K562 (cell line): Measurements from ENCODE around the gene DMAC1. TPM values are rescaled to one million over a fixed set of nuclear protein-coding genes. Genes with fewer than 3 reads are reported as not detected.

Experiments
- ATAC-seq: fragments of 200-7000 bp; cut with Tn5 transposase; 3 replicates; pipeline ENCODE4 v1.9.1; 2020; ENCODE audit warnings: moderate library complexity
- BruUV-seq: library from RNA; stranded (reverse); fragments of 400-500 nt; replicated peaks from 2 replicates; lab custom pipeline; 2021; lab: Mats Ljungman, UMichigan
- CTCF ChIA-PET: fragments of 300-600 bp; formaldehyde crosslinking; extraction: SDS; loops from one replicate; lab custom pipeline; 2021; ENCODE audit warnings: low intra/inter-chr PET ratio; lab: Yijun Ruan, JAX
- POLR2A ChIA-PET: fragments of 300-600, 350-650 bp; sonication (Branson Sonifier 250); formaldehyde crosslinking; extraction: SDS; loops from one replicate; lab custom pipeline; 2021; ENCODE audit warnings: antibody characterized with exemption, inconsistent platforms; lab: Yijun Ruan, JAX
- DNase-seq, 4 experiments: peaks; one replicate each; pipeline versions ENCODE4 v3.0.0 to v3.0.0-alpha.2; 2011 to 2018; ENCODE audit warnings: low spot score in 3 of 4, mixed read lengths in 3 of 4; ENCODE audit errors: extremely low read depth in 1 of 4
- FAIRE-seq: peaks from 2 replicates; lab custom pipeline; 2011; peaks lifted over from hg19 to GRCh38; lab: Jason Lieb, UNC
- H2AFZ ChIP-seq: 2 replicates; pipeline ENCODE4 v1.6.0; 2011; ENCODE audit warnings: low read depth, low read length, control low read depth, inconsistent platforms
- H3K27ac ChIP-seq: fragments of 200-600 bp; 3 replicates; pipeline ENCODE4 v1.8.0; 2011; ENCODE audit warnings: low read depth, mild to moderate bottlenecking, control low read depth, inconsistent platforms, low read length, moderate library complexity, mixed read lengths; ENCODE audit errors: extremely low read depth
- H3K27me3 ChIP-seq, 2 experiments: fragments of 300-600 bp in 1 of 2; 2 replicates in 1 of 2; 3 replicates in 1 of 2; pipeline versions ENCODE4 v1.6.0 to v1.8.0; 2011; ENCODE audit warnings: inconsistent platforms in 2 of 2, low read length in 2 of 2, mild to moderate bottlenecking in 1 of 2, mixed read lengths in 1 of 2, moderate library complexity in 1 of 2; ENCODE audit not compliant: control insufficient read depth in 2 of 2, insufficient read depth in 2 of 2
- H3K36me3 ChIP-seq: fragments of 300-600 bp; 3 replicates; pipeline ENCODE4 v1.8.0; 2011; ENCODE audit warnings: mild to moderate bottlenecking, low read length, inconsistent platforms; ENCODE audit not compliant: control insufficient read depth, insufficient read depth
- H3K4me1 ChIP-seq, 2 experiments: fragments of 200-600 bp in 1 of 2; replicated peaks in 1 of 2; 2 replicates in 1 of 2; 3 replicates in 1 of 2; pipeline versions ENCODE4 v1.5.1 to v1.8.0; 2011; ENCODE audit warnings: inconsistent platforms in 2 of 2, low read length in 2 of 2, mild to moderate bottlenecking in 1 of 2, mixed read lengths in 1 of 2, moderate library complexity in 1 of 2; ENCODE audit not compliant: control insufficient read depth in 2 of 2, insufficient read depth in 2 of 2
- H3K4me2 ChIP-seq: 2 replicates; pipeline ENCODE4 v1.6.1; 2011; ENCODE audit warnings: low read length, control low read depth, inconsistent platforms, mixed read lengths; ENCODE audit not compliant: insufficient read depth
- H3K4me3 ChIP-seq: fragments of 200-600 bp; sonication (generic), shearing (Covaris generic); 2 replicates; pipeline ENCODE4 v1.5.1; 2016; ENCODE audit warnings: control low read depth, inconsistent platforms
- H3K79me2 ChIP-seq: fragments of 200-600 bp; 3 replicates; pipeline ENCODE4 v1.8.0; 2011; ENCODE audit warnings: low read length, inconsistent platforms; ENCODE audit not compliant: control insufficient read depth, insufficient read depth
- H3K9ac ChIP-seq, 2 experiments: 2 replicates each; pipeline versions ENCODE4 v1.6.0 to v1.6.1; 2011; ENCODE audit warnings: low read depth in 2 of 2, low read length in 2 of 2, control low read depth in 1 of 2, inconsistent platforms in 1 of 2, mild to moderate bottlenecking in 1 of 2, mixed read lengths in 1 of 2; ENCODE audit not compliant: insufficient read depth in 1 of 2
- H3K9me1 ChIP-seq: one replicate; pipeline ENCODE4 v1.6.0; 2011; ENCODE audit warnings: inconsistent platforms, mild to moderate bottlenecking, low read length, moderate library complexity; ENCODE audit not compliant: control insufficient read depth, insufficient read depth
- H3K9me3 ChIP-seq: replicated peaks from 2 replicates; pipeline ENCODE4 v1.5.1; 2011; ENCODE audit warnings: low read depth, low read length, inconsistent platforms; ENCODE audit not compliant: control insufficient read depth, insufficient read depth
- H4K20me1 ChIP-seq: replicated peaks from 2 replicates; pipeline ENCODE4 v1.6.1; 2011; ENCODE audit warnings: low read length, inconsistent platforms, mixed read lengths; ENCODE audit not compliant: control insufficient read depth, insufficient read depth
- CHD2 ChIP-seq: IDR thresholded peaks from 2 replicates; pipeline ENCODE4 v1.6.1; 2011; ENCODE audit warnings: low read depth, low read length
- E2F4 ChIP-seq: sonication (generic); formaldehyde crosslinking; IDR thresholded peaks from 2 replicates; pipeline ENCODE4 v1.8.0; 2022; ENCODE audit warnings: mild to moderate bottlenecking, low read depth, missing genetic modification reagents
- HOXB6 ChIP-seq: fragments of 250-450 bp; sonication (Bioruptor Pico); IDR thresholded peaks from 2 replicates; pipeline ENCODE4 v1.5.1; 2022; ENCODE audit warnings: mild to moderate bottlenecking, borderline replicate concordance
- MED1 ChIP-seq: sonication (generic); formaldehyde crosslinking; IDR thresholded peaks from 2 replicates; pipeline ENCODE4 v1.8.1; 2023; ENCODE audit warnings: missing genetic modification reagents, borderline replicate concordance
- NFE2L1 ChIP-seq: fragments of 450-650 bp; IDR thresholded peaks from 2 replicates; pipeline ENCODE4 v1.6.1; 2016; ENCODE audit warnings: missing genetic modification characterization, low read depth, mild to moderate bottlenecking, missing compliant biosample characterization, moderate library complexity, borderline replicate concordance
- NR0B1 ChIP-seq: fragments of 450-650 bp; IDR thresholded peaks from one replicate; pipeline ENCODE4 v1.6.1; 2018; ENCODE audit warnings: mild to moderate bottlenecking, moderate library complexity; ENCODE audit not compliant: partially characterized antibody
- SMAD3 ChIP-seq: fragments of 450-650 bp; formaldehyde crosslinking; conservative IDR thresholded peaks from 2 replicates; pipeline ENCODE4 v1.4.0; 2020; ENCODE audit warnings: mild to moderate bottlenecking
- YY1 ChIP-seq, 3 experiments: IDR thresholded peaks; 2 replicates each; pipeline ENCODE4 v1.6.1; 2011; ENCODE audit warnings: low read length in 2 of 3, mild to moderate bottlenecking in 2 of 3, moderate library complexity in 2 of 3, borderline replicate concordance in 1 of 3, control low read depth in 1 of 3, low read depth in 1 of 3; ENCODE audit not compliant: insufficient read depth in 3 of 3, insufficient replicate concordance in 2 of 3, control insufficient read depth in 1 of 3, insufficient read length in 1 of 3; ENCODE audit errors: extremely low read depth in 1 of 3
- ZBTB8A ChIP-seq: fragments of 450-650 bp; IDR thresholded peaks from 2 replicates; pipeline ENCODE4 v1.6.1; 2018; ENCODE audit warnings: mild to moderate bottlenecking, moderate library complexity; ENCODE audit not compliant: partially characterized antibody
- ZFX ChIP-seq: sonication (generic); formaldehyde crosslinking; IDR thresholded peaks from 2 replicates; pipeline ENCODE4 v1.8.0; 2022; ENCODE audit warnings: mild to moderate bottlenecking, missing genetic modification reagents, moderate library complexity
- ZNF212 ChIP-seq: fragments of 450-650 bp; formaldehyde crosslinking; IDR thresholded peaks from 2 replicates; pipeline ENCODE4 v1.4.0; 2020; ENCODE audit warnings: mild to moderate bottlenecking
- ZNF384 ChIP-seq: IDR thresholded peaks from 2 replicates; pipeline ENCODE4 v1.6.1; 2012; ENCODE audit warnings: low read depth, low read length, improper control_type of control experiment
- WGBS: fragments of 100-300 bp; shearing (Covaris generic); methylation state at CpG from one replicate; pipeline ENCODE4 v1.1.6; 2016; ENCODE audit warnings: low coverage, mixed read lengths; ENCODE audit not compliant: insufficient coverage; ENCODE audit errors: missing lambda C conversion rate; 5-methylcytosine and 5-hydroxymethylcytosine counted together
- in situ Hi-C: fragments of 300-500 bp; cut with MboI; formaldehyde crosslinking; loops from 4 replicates; pipeline ENCODE4 v1.15.0; 2018; ENCODE audit warnings: inconsistent platforms, mixed read lengths
- intact Hi-C: fragments of 100-400 bp; cut with micrococcal nuclease; formaldehyde crosslinking; loops from 2 replicates; pipeline ENCODE4 v1.14.2; 2022
- polyA plus RNA-seq, 8 experiments: library from polyadenylated mRNA; depleted of rRNA in 4 of 8; stranded (reverse) in 5 of 8; unstranded in 3 of 8; fragments of >200 nt; fragmentation: Nextera tagmentation in 2 of 8; fragmentation: Illumina TruSeq in 1 of 8; extraction: Ambion mirVana in 2 of 8; extraction: Trizol in 1 of 8; gene quantifications; 2 replicates each; pipeline versions ENCODE4 v1.2.1 to v1.2.3, GENCODE V29; 2011 to 2014; ENCODE audit warnings: inconsistent platforms in 1 of 8, missing spikeins in 1 of 8
- total RNA-seq, 7 experiments: library from RNA; depleted of rRNA in 6 of 7; stranded (reverse); fragments of >200 nt in 6 of 7; fragmentation: Illumina TruSeq in 2 of 7; extraction: Trizol in 2 of 7; gene quantifications; 2 replicates each; pipeline versions ENCODE4 v1.2.1 to v1.2.3, GENCODE V29; 2011 to 2021; ENCODE audit warnings: low replicate concordance in 1 of 7
- TF ChIP-seq, protein P1 (sequence below), 2 experiments: fragments of 200-800 bp in 1 of 2; sonication (Bioruptor generic) in 1 of 2; sonication (generic) in 1 of 2; formaldehyde crosslinking in 1 of 2; IDR thresholded peaks in 1 of 2; conservative IDR thresholded peaks in 1 of 2; 2 replicates each; pipeline versions ENCODE4 v1.5.0 to v1.6.1; 2016 to 2020; ENCODE audit warnings: missing compliant biosample characterization in 1 of 2, missing genetic modification characterization in 1 of 2, missing genetic modification reagents in 1 of 2

Gene DMAC1
- total and polyA plus RNA-seq, 9 of the 15 experiments (the other 6 are each of a cell fraction or from before 2014, with no cell fraction given), result 15.9 to 94.4 (median 38.4) TPM

- no peak for FAIRE-seq
These were observed 39.6 kb downstream of the DMAC1 start for GRCh38 chr9:7760014-7760415.

More at GRCh38 chr9:7760014-7760415, 39.6 kb downstream of the DMAC1 start:
- ATAC-seq (no peak), DNase-seq (no peak)
- Histone ChIP-seq H3K36me3 (no peaks in the 10 kb centered on the region), H3K9ac (no peak overlapping the region), H3K4me2 (no peak overlapping the region), H3K4me3 (no peak overlapping the region), H3K9me3 (no peaks in the 10 kb centered on the region), H3K79me2 (no peaks in the 10 kb centered on the region), H2AFZ (no peak overlapping the region), H3K27ac (no peak overlapping the region), H4K20me1 (no peaks in the 10 kb centered on the region), H3K27me3 (no peaks in the 10 kb centered on the region), H3K4me1 (no peaks in the 10 kb centered on the region), H3K9me1 (no peaks in the 10 kb centered on the region)
- 0% methylated on average over 1 of the region's 1 CpG for WGBS
- TF ChIP-seq SMAD3 (CRISPR knock-in tag) (no peak), E2F4 (no peak), ZNF212 (CRISPR knock-in tag) (no peak), NR0B1 (no peak), CHD2 (no peak), NFE2L1 (no peak), YY1 (IDR thresholded peaks at IDR 0.05; ENCODE audit: borderline replicate concordance in 1 of 3, control insufficient read depth in 1 of 3, extremely low read depth in 1 of 3, insufficient read depth in 3 of 3, insufficient read length in 1 of 3, insufficient replicate concordance in 2 of 3, low read depth in 1 of 3, low read length in 2 of 3) (no peak), MED1 (CRISPR knock-in tag) (no peak), ZNF384 (no peak), HOXB6 (no peak), ZBTB8A (no peak), ZFX (CRISPR knock-in tag) (no peak)
- TF ChIP-seq, protein P1, sequence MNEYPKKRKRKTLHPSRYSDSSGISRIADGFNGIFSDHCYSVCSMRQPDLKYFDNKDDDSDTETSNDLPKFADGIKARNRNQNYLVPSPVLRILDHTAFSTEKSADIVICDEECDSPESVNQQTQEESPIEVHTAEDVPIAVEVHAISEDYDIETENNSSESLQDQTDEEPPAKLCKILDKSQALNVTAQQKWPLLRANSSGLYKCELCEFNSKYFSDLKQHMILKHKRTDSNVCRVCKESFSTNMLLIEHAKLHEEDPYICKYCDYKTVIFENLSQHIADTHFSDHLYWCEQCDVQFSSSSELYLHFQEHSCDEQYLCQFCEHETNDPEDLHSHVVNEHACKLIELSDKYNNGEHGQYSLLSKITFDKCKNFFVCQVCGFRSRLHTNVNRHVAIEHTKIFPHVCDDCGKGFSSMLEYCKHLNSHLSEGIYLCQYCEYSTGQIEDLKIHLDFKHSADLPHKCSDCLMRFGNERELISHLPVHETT (CRISPR knock-in tag; conservative IDR thresholded peaks at IDR 0.05 in 1 of 2, IDR thresholded peaks at IDR 0.05 in 1 of 2), result no peak
- ChIA-PET POLR2A (no interaction called here), CTCF (no interaction called here)
- BruUV-seq, result no TSS peak
- intact Hi-C loops, result no loop called here
- in situ Hi-C loops, result no loop called here
